ENCODE data around the gene NFATC1.

The NFATC1 gene

GRCh38 chr18:79384834-79385233 is 10.9 kb upstream of the NFATC1 start:
- TF ChIP-seq CTCF (conservative IDR thresholded peaks at IDR 0.05; ENCODE audit: low read depth, low read length), result no peak
- H3K4me3 ChIP-seq (ENCODE audit: low read length), result no peak overlapping the region
- no peak for DNase-seq (ENCODE audit: low read depth)

- no peak for DNase-seq (ENCODE audit: low read depth)
- no peak for TF ChIP-seq CTCF (conservative IDR thresholded peaks at IDR 0.05; ENCODE audit: low read depth, low read length)
- H3K4me3 ChIP-seq (ENCODE audit: low read length), result no peak overlapping the region
These were observed 10.4 kb upstream of the NFATC1 start for GRCh38 chr18:79385326-79385707.

- no peak for DNase-seq (ENCODE audit: low read depth)
- no peak overlapping the region for H3K4me3 ChIP-seq (ENCODE audit: low read length)
- no peak for TF ChIP-seq CTCF (conservative IDR thresholded peaks at IDR 0.05; ENCODE audit: low read depth, low read length)
These were observed 9.9 kb upstream of the NFATC1 start for GRCh38 chr18:79385708-79386341.

- no peak for TF ChIP-seq CTCF (conservative IDR thresholded peaks at IDR 0.05; ENCODE audit: low read depth, low read length)
- DNase-seq (ENCODE audit: low read depth), result no peak
- H3K4me3 ChIP-seq (ENCODE audit: low read length), result no peak overlapping the region
These were observed 9.2 kb upstream of the NFATC1 start for GRCh38 chr18:79386547-79386946.

- H3K4me3 ChIP-seq (ENCODE audit: low read length), result no peak overlapping the region
- no peak for TF ChIP-seq CTCF (conservative IDR thresholded peaks at IDR 0.05; ENCODE audit: low read depth, low read length)
- no peak for DNase-seq (ENCODE audit: low read depth)
These were observed 8.5 kb upstream of the NFATC1 start for GRCh38 chr18:79387214-79387613.

GRCh38 chr18:79387615-79388014 is 8.1 kb upstream of the NFATC1 start:
- no peak overlapping the region for H3K4me3 ChIP-seq (ENCODE audit: low read length)
- TF ChIP-seq CTCF (conservative IDR thresholded peaks at IDR 0.05; ENCODE audit: low read depth, low read length), result no peak
- no peak for DNase-seq (ENCODE audit: low read depth)

GRCh38 chr18:79388043-79388442 is 7.7 kb upstream of the NFATC1 start:
- TF ChIP-seq CTCF (conservative IDR thresholded peaks at IDR 0.05; ENCODE audit: low read depth, low read length), result no peak
- no peak for DNase-seq (ENCODE audit: low read depth)

More at GRCh38 chr18:79388043-79388442, 7.7 kb upstream of the NFATC1 start:
- H3K4me3 ChIP-seq (ENCODE audit: low read length), result no peak overlapping the region
